ENCODE data around the gene INSM2. TPM values are rescaled to one million over a fixed set of nuclear protein-coding genes. Genes with fewer than 3 reads are reported as not detected.
A peak's percentile ranks its signal among the peaks of the same experiment; 100 is the strongest.

Gene INSM2
- total and polyA plus RNA-seq, 2 experiments from 2014 or later: not detected

- no peaks in the 10 kb centered on the region for H3K36me3 ChIP-seq (ENCODE audit: low read depth)
- H2AFZ ChIP-seq: no peak overlapping the region
- no peaks in the 10 kb centered on the region for H4K20me1 ChIP-seq (ENCODE audit: insufficient read depth)
- DNase-seq: peak; percentile 6
- peaks cover 42% of the 10 kb centered on the region for H3K27me3 ChIP-seq (replicated peaks; ENCODE audit: insufficient read depth)
- no peaks in the 10 kb centered on the region for H3K9me2 ChIP-seq (ENCODE audit: insufficient read depth)
- H3K4me3 ChIP-seq: peak overlapping the region; percentile 56
- TF ChIP-seq EZH2 (IDR thresholded peaks at IDR 0.05; ENCODE audit: insufficient read depth, poor library complexity, severe bottlenecking) (no peak), EZH2phosphoT487 (IDR thresholded peaks at IDR 0.05; ENCODE audit: insufficient read depth, low read depth) (no peak)
- no peak overlapping the region for H3K27ac ChIP-seq
- H3K4me2 ChIP-seq (ENCODE audit: unreplicated experiment): peak overlapping the region; percentile 65
- H3K9me3 ChIP-seq (ENCODE audit: low read depth): no peaks in the 10 kb centered on the region
- in situ Hi-C loops (cut with MboI): no loop called here
- H3K79me2 ChIP-seq (ENCODE audit: insufficient read depth): no peaks in the 10 kb centered on the region
- no peaks in the 10 kb centered on the region for H3F3A ChIP-seq (ENCODE audit: insufficient read depth)
- H3K9ac ChIP-seq: no peak overlapping the region
- WGBS, 2 experiments (ENCODE audit: low coverage in 1 of 2, low lambda C conversion rate in 2 of 2, missing lambda C conversion rate in 2 of 2): 6 to 10% methylated on average over 36 to 37 of the region's 37 CpGs
- 0 out of 2 replicates have a peak, but pooled peaks cover 3% of the 10 kb centered on the region for H3K4me1 ChIP-seq (ENCODE audit: insufficient read depth)
Observed at GRCh38 chr14:35535483-35536112, 1.6 kb downstream of the INSM2 start.

GRCh38 chr14:35539969-35540368 lies 6.0 kb downstream of the INSM2 start:
- H3F3A ChIP-seq (ENCODE audit: insufficient read depth): no peaks in the 10 kb centered on the region
- no peak overlapping the region for H3K9ac ChIP-seq
- TF ChIP-seq EZH2 (IDR thresholded peaks at IDR 0.05; ENCODE audit: insufficient read depth, poor library complexity, severe bottlenecking) (no peak), EZH2phosphoT487 (IDR thresholded peaks at IDR 0.05; ENCODE audit: insufficient read depth, low read depth) (no peak)
- DNase-seq: no peak
- H3K4me3 ChIP-seq: no peak overlapping the region
- peaks cover 10% of the 10 kb centered on the region; the same call in 1 of the 2 replicates for H3K27me3 ChIP-seq (replicated peaks; ENCODE audit: insufficient read depth)
- in situ Hi-C loops (cut with MboI): no loop called here
- H3K4me2 ChIP-seq (ENCODE audit: unreplicated experiment): no peak overlapping the region
- H2AFZ ChIP-seq: no peak overlapping the region
- H3K27ac ChIP-seq: no peak overlapping the region
- no peaks in the 10 kb centered on the region for H3K79me2 ChIP-seq (ENCODE audit: insufficient read depth)
- H3K9me3 ChIP-seq (ENCODE audit: low read depth): no peaks in the 10 kb centered on the region
- WGBS, 2 experiments (ENCODE audit: low coverage in 1 of 2, low lambda C conversion rate in 2 of 2, missing lambda C conversion rate in 2 of 2): 61 to 75% methylated on average over 2 of the region's 2 CpGs
- H3K36me3 ChIP-seq (ENCODE audit: low read depth): no peaks in the 10 kb centered on the region; the same call in 1 of the 2 replicates
- no peaks in the 10 kb centered on the region for H4K20me1 ChIP-seq (ENCODE audit: insufficient read depth)
- no peaks in the 10 kb centered on the region for H3K9me2 ChIP-seq (ENCODE audit: insufficient read depth)
- H3K4me1 ChIP-seq (ENCODE audit: insufficient read depth): 0 out of 2 replicates have a peak, but pooled peaks cover 3% of the 10 kb centered on the region

GRCh38 chr14:35543006-35543405 lies 9.0 kb downstream of the INSM2 start:
- H3K4me3 ChIP-seq: no peak overlapping the region
- H3K4me2 ChIP-seq (ENCODE audit: unreplicated experiment): no peak overlapping the region
- H3K9ac ChIP-seq: no peak overlapping the region
- no peaks in the 10 kb centered on the region for H4K20me1 ChIP-seq (ENCODE audit: insufficient read depth)
- no peaks in the 10 kb centered on the region for H3K27me3 ChIP-seq (replicated peaks; ENCODE audit: insufficient read depth)
- no peaks in the 10 kb centered on the region for H3K79me2 ChIP-seq (ENCODE audit: insufficient read depth)
- no peak overlapping the region for H2AFZ ChIP-seq
- H3F3A ChIP-seq (ENCODE audit: insufficient read depth): no peaks in the 10 kb centered on the region
- H3K36me3 ChIP-seq (ENCODE audit: low read depth): no peaks in the 10 kb centered on the region; the same call in 1 of the 2 replicates
- no peaks in the 10 kb centered on the region for H3K4me1 ChIP-seq (ENCODE audit: insufficient read depth)
- 93 to 97% methylated on average over 5 of the region's 5 CpGs for WGBS, 2 experiments (ENCODE audit: low coverage in 1 of 2, low lambda C conversion rate in 2 of 2, missing lambda C conversion rate in 2 of 2)
- no peak for DNase-seq
- no peaks in the 10 kb centered on the region for H3K9me2 ChIP-seq (ENCODE audit: insufficient read depth)
- no peak overlapping the region for H3K27ac ChIP-seq
- H3K9me3 ChIP-seq (ENCODE audit: low read depth): no peaks in the 10 kb centered on the region
- in situ Hi-C loops (cut with MboI): no loop called here
- TF ChIP-seq EZH2 (IDR thresholded peaks at IDR 0.05; ENCODE audit: insufficient read depth, poor library complexity, severe bottlenecking): no peak
- no peak for TF ChIP-seq EZH2phosphoT487 (IDR thresholded peaks at IDR 0.05; ENCODE audit: insufficient read depth, low read depth)

- DNase-seq: no peak
- peaks cover 3% of the 10 kb centered on the region; the same call in 1 of the 2 replicates for H3K36me3 ChIP-seq (ENCODE audit: low read depth)
- H3K27ac ChIP-seq: no peak overlapping the region
- H3K9me3 ChIP-seq (ENCODE audit: low read depth): no peaks in the 10 kb centered on the region
- H3F3A ChIP-seq (ENCODE audit: insufficient read depth): peaks cover 13% of the 10 kb centered on the region; the same call in 1 of the 2 replicates
- no peaks in the 10 kb centered on the region for H4K20me1 ChIP-seq (ENCODE audit: insufficient read depth)
- H3K27me3 ChIP-seq (replicated peaks; ENCODE audit: insufficient read depth): no peaks in the 10 kb centered on the region
- TF ChIP-seq EZH2 (IDR thresholded peaks at IDR 0.05; ENCODE audit: insufficient read depth, poor library complexity, severe bottlenecking) (no peak), EZH2phosphoT487 (IDR thresholded peaks at IDR 0.05; ENCODE audit: insufficient read depth, low read depth) (no peak)
- no peak overlapping the region for H3K4me2 ChIP-seq (ENCODE audit: unreplicated experiment)
- no peaks in the 10 kb centered on the region for H3K79me2 ChIP-seq (ENCODE audit: insufficient read depth)
- no peak overlapping the region for H3K4me3 ChIP-seq
- H2AFZ ChIP-seq: no peak overlapping the region
- peaks cover 11% of the 10 kb centered on the region for H3K4me1 ChIP-seq (ENCODE audit: insufficient read depth)
- in situ Hi-C loops (cut with MboI): no loop called here
- H3K9me2 ChIP-seq (ENCODE audit: insufficient read depth): no peaks in the 10 kb centered on the region
- WGBS, 2 experiments (ENCODE audit: low coverage in 1 of 2, low lambda C conversion rate in 2 of 2, missing lambda C conversion rate in 2 of 2): 81 to 82% methylated on average over 4 of the region's 4 CpGs
- H3K9ac ChIP-seq: no peak overlapping the region
Observed at GRCh38 chr14:35549551-35549950, 15.6 kb downstream of the INSM2 start.

Data from GM23248 (cell line).